GM18519 (cell line): ENCODE results near the gene CSK.
"Not testable (repeated sequence)": the region's sequence is repeated elsewhere in the genome, so short reads cannot be mapped to it uniquely, and the experiment has no call there.

Source experiments
- ATAC-seq: cut with Tn5 transposase; IDR thresholded peaks from one replicate; pipeline ENCODE4 v1.9.1; 2021; ENCODE audit warnings: mild to moderate bottlenecking, moderate library complexity; ENCODE audit not compliant: unreplicated experiment, low FRiP score

The CSK gene

GRCh38 chr15:74781431-74782258 is at the start of gene CSK:
CSK (plus strand) TSS chr15:74782080; CDS start chr15:74798298, 16,218 bp downstream.
- ATAC-seq = peak; percentile 33

DNA sequence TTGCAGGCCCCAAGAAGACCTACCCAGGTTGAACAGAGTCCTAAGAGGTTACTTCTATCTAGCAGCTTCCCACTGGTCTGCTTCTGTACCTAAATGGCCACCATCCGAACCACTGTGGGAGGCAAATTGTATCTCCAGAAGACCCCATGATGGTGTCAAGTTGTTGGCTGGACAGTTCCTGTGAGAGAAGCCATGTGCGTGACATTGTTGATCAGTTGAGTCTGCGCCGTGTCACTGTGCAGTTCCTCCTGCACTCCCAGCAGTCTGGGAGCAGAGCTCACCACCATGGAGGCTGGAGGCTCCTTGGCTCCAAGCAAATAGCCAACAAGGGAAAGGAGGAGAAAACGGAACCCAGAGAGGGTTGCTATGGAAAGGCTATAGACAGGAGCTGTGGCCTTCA is 49.0 kb upstream of the CSK start:
- no peak for ATAC-seq

DNA sequence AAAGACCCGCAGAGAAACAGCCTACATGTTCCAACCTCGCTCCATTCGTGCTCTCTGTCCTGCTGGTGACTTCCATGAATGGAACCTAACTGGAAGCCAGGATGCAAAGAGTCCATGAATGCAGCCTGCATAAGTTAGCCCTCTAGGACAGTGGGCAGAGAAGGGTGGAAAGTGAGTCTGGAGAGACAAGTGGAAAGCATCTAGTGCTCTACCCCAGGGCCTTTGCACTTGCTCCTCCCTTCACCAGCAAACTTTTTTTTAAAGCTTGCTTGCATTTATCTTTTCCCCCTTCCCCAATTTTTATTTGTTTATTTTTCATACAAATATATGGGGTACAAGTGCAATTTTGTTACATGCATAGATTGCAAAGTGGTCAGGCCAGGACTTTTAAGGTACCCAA is 48.6 kb upstream of the CSK start:
- no peak for ATAC-seq

GRCh38 chr15:74735305-74735704 is 46.6 kb upstream of the CSK start:
- no peak for ATAC-seq

GRCh38 chr15:74738239-74738638 is 43.6 kb upstream of the CSK start:
- not testable (repeated sequence) for ATAC-seq

- ATAC-seq = no peak
These were observed 39.5 kb upstream of the CSK start for GRCh38 chr15:74742422-74742821.

DNA sequence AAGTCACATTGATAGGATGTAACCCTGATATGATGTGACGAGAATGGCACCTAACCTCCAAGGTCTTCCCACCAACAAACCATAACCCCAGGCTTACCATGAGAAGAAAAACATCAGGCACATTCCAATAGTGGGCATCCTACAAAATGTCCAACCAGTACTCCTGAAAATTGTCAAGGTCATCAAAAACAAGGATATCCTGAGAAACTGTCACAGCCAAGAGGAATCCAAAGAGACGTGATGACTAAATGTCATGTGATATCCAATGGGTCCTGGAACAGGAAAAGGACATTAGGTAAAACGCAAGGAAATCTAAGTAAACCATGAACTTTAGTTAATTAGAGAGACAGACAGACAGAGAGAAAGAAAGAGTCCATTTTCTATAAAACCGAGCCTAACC is 35.5 kb upstream of the CSK start:
- ATAC-seq = no peak

GRCh38 chr15:74748322-74748946 is 33.4 kb upstream of the CSK start, which contains the start of gene CYP1A2:
CYP1A2 (plus strand) TSS chr15:74748845; CDS start chr15:74749739, 894 bp downstream.
- no peak for ATAC-seq

- ATAC-seq = no peak
These were observed 32.0 kb upstream of the CSK start for GRCh38 chr15:74749832-74750231.

- ATAC-seq = no peak
These were observed 31.1 kb upstream of the CSK start for GRCh38 chr15:74750751-74751150.

DNA sequence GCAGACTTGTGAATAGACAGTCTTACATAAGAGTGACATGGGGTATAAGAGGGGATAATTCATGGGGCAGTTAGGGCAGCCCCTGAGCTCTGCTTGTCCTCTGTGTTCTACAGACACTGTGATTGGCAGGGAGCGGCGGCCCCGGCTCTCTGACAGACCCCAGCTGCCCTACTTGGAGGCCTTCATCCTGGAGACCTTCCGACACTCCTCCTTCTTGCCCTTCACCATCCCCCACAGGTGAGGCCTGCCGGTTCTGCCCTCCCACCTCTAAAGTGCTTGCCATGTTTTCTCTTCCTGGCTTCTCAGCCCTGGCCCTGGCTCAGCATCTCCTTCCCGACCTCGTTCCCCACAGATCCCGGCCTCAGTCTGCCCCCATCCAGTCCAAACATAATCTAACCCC is 29.9 kb upstream of the CSK start:
- no peak for ATAC-seq

GRCh38 chr15:74752531-74752930 is 29.3 kb upstream of the CSK start:
- no peak for ATAC-seq

- ATAC-seq = no peak
These were observed 27.2 kb upstream of the CSK start for GRCh38 chr15:74754593-74755215.

DNA sequence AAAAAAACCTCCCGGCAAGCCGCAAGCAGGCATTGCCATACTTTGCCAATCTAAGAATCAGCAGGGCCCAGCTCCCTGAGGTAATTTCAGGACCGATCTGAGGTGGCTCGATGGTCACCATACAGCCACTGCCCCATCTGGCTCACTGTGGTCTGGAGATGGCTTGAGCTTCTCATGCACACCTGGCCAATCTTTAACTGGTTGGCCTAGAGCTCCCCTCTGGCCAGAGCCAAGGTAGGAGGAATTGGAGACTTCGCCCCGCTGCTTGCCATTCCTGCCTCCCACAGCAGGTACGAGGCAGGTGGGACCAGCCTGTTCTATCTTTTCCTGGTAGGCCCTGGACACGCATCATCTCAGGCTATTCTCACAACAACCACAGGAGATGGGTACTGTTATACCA is 23.1 kb upstream of the CSK start:
- ATAC-seq = no peak

GRCh38 chr15:74762791-74763150 is 19.1 kb upstream of the CSK start:
- no peak for ATAC-seq

GRCh38 chr15:74763416-74763815 is 18.5 kb upstream of the CSK start:
- no peak for ATAC-seq

GRCh38 chr15:74767167-74768098 is 14.4 kb upstream of the CSK start:
- ATAC-seq = no peak

DNA sequence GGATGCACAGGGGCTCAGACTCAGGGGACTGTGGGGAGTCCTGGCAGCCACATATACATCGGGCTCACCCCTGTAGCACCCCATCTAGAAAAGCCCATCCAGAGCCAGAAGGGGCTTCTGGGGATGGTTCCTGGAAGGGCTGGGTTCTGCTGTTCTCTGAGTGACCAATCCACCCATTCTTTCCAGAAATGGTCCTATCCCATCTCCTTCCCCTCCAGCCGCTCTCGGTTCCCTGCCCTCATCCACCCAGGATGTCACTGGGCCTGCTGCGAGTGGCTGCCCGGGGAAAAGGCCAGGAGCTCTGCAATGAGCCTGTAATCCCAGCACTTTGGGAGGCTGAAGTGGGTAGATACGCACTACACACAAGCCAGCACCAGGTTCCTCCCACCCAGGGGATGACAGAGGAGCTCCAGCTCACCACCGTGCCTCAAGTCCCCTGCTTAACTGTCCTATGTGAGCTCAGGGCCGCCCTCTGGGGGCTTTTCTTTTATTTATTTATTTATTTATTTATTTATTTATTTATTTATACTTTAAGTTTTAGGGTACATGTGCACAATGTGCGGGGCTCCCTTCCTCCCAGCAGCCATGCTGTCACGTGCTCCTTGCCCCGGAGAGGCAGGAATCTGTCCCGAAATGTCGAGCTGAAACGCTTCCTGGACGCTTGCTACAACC is 13.6 kb upstream of the CSK start:
- ATAC-seq = no peak

- ATAC-seq = no peak
These were observed 13.0 kb upstream of the CSK start for GRCh38 chr15:74768771-74769342.
